ENCODE measurements around the gene TYW1B.
"Not testable (repeated sequence)": the region's sequence is repeated elsewhere in the genome, so short reads cannot be mapped to it uniquely, and the experiment has no call there.

Gene TYW1B

GRCh38 chr7:72676880-72677279 is 151.1 kb downstream of the TYW1B start:
- not testable (repeated sequence) for DNase-seq (ENCODE audit: low read depth in 2 of 2); H3K4me3 ChIP-seq (replicated peaks in 1 of 2; ENCODE audit: low read depth in 2 of 2, low read length in 2 of 2)

- DNase-seq (ENCODE audit: low read depth in 2 of 2); H3K4me3 ChIP-seq (replicated peaks in 1 of 2; ENCODE audit: low read depth in 2 of 2, low read length in 2 of 2): not testable (repeated sequence)
Measured at GRCh38 chr7:72676086-72676690, 151.8 kb downstream of the TYW1B start.

GRCh38 chr7:72675686-72676085 is 152.3 kb downstream of the TYW1B start:
- not testable (repeated sequence) for DNase-seq (ENCODE audit: low read depth in 2 of 2)

GRCh38 chr7:72674394-72674793 is 153.6 kb downstream of the TYW1B start:
- DNase-seq (ENCODE audit: low read depth in 2 of 2), result no peak
- H3K4me3 ChIP-seq (replicated peaks in 1 of 2; ENCODE audit: low read depth in 2 of 2, low read length in 2 of 2), result no peak overlapping the region
- TF ChIP-seq CTCF (IDR thresholded peaks at IDR 0.05; ENCODE audit: low read depth, low read length), result no peak

More at GRCh38 chr7:72675686-72676085, 152.3 kb downstream of the TYW1B start:
- not testable (repeated sequence) for H3K4me3 ChIP-seq (replicated peaks in 1 of 2; ENCODE audit: low read depth in 2 of 2, low read length in 2 of 2)

- not testable (repeated sequence) for H3K4me3 ChIP-seq (replicated peaks in 1 of 2; ENCODE audit: low read depth in 2 of 2, low read length in 2 of 2); DNase-seq (ENCODE audit: low read depth in 2 of 2)
Measured at GRCh38 chr7:72670850-72671249, 157.2 kb downstream of the TYW1B start.

GRCh38 chr7:72668435-72668834 is 159.6 kb downstream of the TYW1B start:
- not testable (repeated sequence) for H3K4me3 ChIP-seq (replicated peaks in 1 of 2; ENCODE audit: low read depth in 2 of 2, low read length in 2 of 2); DNase-seq (ENCODE audit: low read depth in 2 of 2)

GRCh38 chr7:72667049-72667448 is 161.0 kb downstream of the TYW1B start:
- not testable (repeated sequence) for DNase-seq (ENCODE audit: low read depth in 2 of 2); H3K4me3 ChIP-seq (replicated peaks in 1 of 2; ENCODE audit: low read depth in 2 of 2, low read length in 2 of 2)

GRCh38 chr7:72648574-72648973 is 179.4 kb downstream of the TYW1B start:
- DNase-seq (ENCODE audit: low read depth in 2 of 2); H3K4me3 ChIP-seq (replicated peaks in 1 of 2; ENCODE audit: low read depth in 2 of 2, low read length in 2 of 2): not testable (repeated sequence)

GRCh38 chr7:72643708-72644107 is 184.3 kb downstream of the TYW1B start:
- DNase-seq (ENCODE audit: low read depth in 2 of 2); H3K4me3 ChIP-seq (replicated peaks in 1 of 2; ENCODE audit: low read depth in 2 of 2, low read length in 2 of 2): not testable (repeated sequence)

- not testable (repeated sequence) for H3K4me3 ChIP-seq (replicated peaks in 1 of 2; ENCODE audit: low read depth in 2 of 2, low read length in 2 of 2); DNase-seq (ENCODE audit: low read depth in 2 of 2)
Measured at GRCh38 chr7:72641485-72642248, 186.3 kb downstream of the TYW1B start.

- not testable (repeated sequence) for DNase-seq (ENCODE audit: low read depth in 2 of 2); H3K4me3 ChIP-seq (replicated peaks in 1 of 2; ENCODE audit: low read depth in 2 of 2, low read length in 2 of 2)
Measured at GRCh38 chr7:72640740-72641139, 187.3 kb downstream of the TYW1B start.

GRCh38 chr7:72635273-72635908 is 192.6 kb downstream of the TYW1B start:
- H3K4me3 ChIP-seq (replicated peaks in 1 of 2; ENCODE audit: low read depth in 2 of 2, low read length in 2 of 2); DNase-seq (ENCODE audit: low read depth in 2 of 2): not testable (repeated sequence)
- TF ChIP-seq CTCF (IDR thresholded peaks at IDR 0.05; ENCODE audit: low read depth, low read length), result peak; percentile 27

GRCh38 chr7:72632765-72633292 is 195.2 kb downstream of the TYW1B start:
- DNase-seq (ENCODE audit: low read depth in 2 of 2), result not testable (repeated sequence)

GRCh38 chr7:72628375-72628774 is 199.6 kb downstream of the TYW1B start:
- not testable (repeated sequence) for DNase-seq (ENCODE audit: low read depth in 2 of 2); H3K4me3 ChIP-seq (replicated peaks in 1 of 2; ENCODE audit: low read depth in 2 of 2, low read length in 2 of 2)

More at GRCh38 chr7:72632765-72633292, 195.2 kb downstream of the TYW1B start:
- not testable (repeated sequence) for H3K4me3 ChIP-seq (replicated peaks in 1 of 2; ENCODE audit: low read depth in 2 of 2, low read length in 2 of 2)

GRCh38 chr7:72626428-72627011 is 201.5 kb downstream of the TYW1B start:
- not testable (repeated sequence) for DNase-seq (ENCODE audit: low read depth in 2 of 2); H3K4me3 ChIP-seq (replicated peaks in 1 of 2; ENCODE audit: low read depth in 2 of 2, low read length in 2 of 2)
